Activated CD8-positive, alpha-beta memory T cell treated with anti-CD3 and anti-CD28 coated beads for 48 hours (primary cell): ENCODE measurements around the gene EIF5A2.

Experiments used
- DNase-seq, 3 experiments: peaks; one replicate each; pipeline ENCODE4 v3.0.0-alpha.2; 2020; ENCODE audit warnings: low read depth in 2 of 3, low spot score in 2 of 3

The EIF5A2 gene

GRCh38 chr3:170862618-170863374 lies 45.6 kb downstream of the EIF5A2 start:
- no peak for DNase-seq

DNA sequence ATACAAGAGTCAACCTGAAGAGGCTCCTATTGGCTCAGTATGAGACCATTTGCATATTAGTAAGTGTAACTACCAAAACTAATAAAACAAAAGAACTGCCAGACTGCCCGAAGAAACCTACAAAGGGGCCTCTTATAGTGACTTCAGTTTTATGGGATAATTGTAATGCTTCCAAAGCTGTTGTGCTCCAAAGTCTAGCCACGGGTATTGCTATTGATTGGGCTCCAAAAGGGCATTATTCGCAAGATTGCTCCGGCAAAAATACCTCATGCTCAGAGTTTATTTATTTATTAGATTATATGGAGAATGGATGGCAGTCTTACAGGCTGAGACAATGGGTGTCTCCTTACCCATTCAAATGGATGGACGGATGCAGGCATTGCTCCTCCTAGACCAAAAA lies 49.8 kb downstream of the EIF5A2 start:
- no peak for DNase-seq

- no peak for DNase-seq
Measured at GRCh38 chr3:170852324-170852723, 56.1 kb downstream of the EIF5A2 start.

DNA sequence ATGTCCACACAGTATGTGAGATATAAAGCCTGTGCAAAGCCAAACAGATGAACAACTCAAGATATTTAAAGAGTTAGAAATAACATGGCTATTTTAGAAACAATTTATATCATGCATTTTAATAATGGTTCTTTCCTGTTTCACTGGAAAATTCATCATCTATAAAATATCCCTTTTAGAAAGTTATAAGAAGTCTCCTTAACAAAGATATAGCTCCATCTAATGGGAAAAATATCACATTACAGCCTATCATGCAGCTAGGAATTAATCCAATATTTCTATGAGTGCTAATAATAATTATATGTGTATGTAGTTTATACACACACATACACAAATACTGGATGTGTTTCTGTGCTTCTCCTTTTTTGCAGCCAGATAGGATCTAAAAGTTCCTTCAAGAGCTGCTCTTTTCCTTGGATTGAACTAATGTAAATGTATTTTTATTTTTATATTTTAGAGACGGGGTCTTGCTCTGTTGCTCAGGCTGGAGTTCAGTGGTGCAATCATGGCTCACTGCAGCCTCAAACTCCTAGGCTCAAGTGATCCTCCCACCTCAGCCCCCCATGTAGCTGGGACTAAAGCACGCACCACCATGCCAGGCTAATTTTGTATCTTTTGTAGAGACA lies 60.0 kb downstream of the EIF5A2 start:
- no peak for DNase-seq

DNA sequence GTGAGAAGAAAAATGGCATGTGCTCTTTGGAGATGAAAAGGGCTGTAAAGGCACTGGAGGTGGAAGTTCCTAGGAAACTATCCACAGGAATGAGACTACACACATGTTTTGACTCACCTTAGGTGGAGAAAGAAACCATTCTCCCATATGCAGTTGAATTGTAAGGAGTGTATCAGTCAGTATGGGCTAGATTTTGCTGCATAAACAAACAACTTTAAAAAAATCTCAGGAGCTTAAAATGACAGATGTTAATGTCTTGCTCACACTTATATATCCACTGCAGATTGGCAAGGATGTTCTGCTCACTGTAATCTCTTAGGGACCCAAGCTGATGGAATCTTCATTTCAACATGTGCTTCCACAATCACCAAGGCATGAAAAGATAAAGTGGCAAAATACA lies 64.1 kb downstream of the EIF5A2 start:
- DNase-seq, result no peak

GRCh38 chr3:170840291-170840859 lies 68.1 kb downstream of the EIF5A2 start:
- no peak for DNase-seq

- DNase-seq, result no peak
Measured at GRCh38 chr3:170839518-170840100, 68.8 kb downstream of the EIF5A2 start.
